Measurements from ENCODE around the gene BIN1.

BIN1 gene

GRCh38 chr2:127011231-127011661 is 95.7 kb downstream of the BIN1 start:
- peaks cover 12% of the 10 kb centered on the region for H3K27me3 ChIP-seq (ENCODE audit: insufficient read depth, low read length, poor library complexity)

GRCh38 chr2:127008265-127009015 is 98.5 kb downstream of the BIN1 start:
- Histone ChIP-seq H3K27ac (ENCODE audit: low read length) (no peak overlapping the region), H3K4me2 (ENCODE audit: insufficient read depth, low read length) (no peak overlapping the region), H2AFZ (ENCODE audit: low read depth, low read length) (no peak overlapping the region), H3K9me3 (ENCODE audit: insufficient read depth, low read length, severe bottlenecking) (no peaks in the 10 kb centered on the region), H3K36me3 (ENCODE audit: insufficient read depth, low read length) (no peaks in the 10 kb centered on the region), H3K4me3 (ENCODE audit: low read depth in 1 of 2, low read length in 2 of 2) (no peak overlapping the region), H3K4me1 (ENCODE audit: insufficient read depth, low read length) (no peaks in the 10 kb centered on the region), H3K27me3 (ENCODE audit: insufficient read depth, low read length, poor library complexity) (peaks cover 14% of the 10 kb centered on the region), H3K9ac (ENCODE audit: low read depth, low read length) (no peak overlapping the region), H3K79me2 (ENCODE audit: insufficient read depth, low read length) (no peaks in the 10 kb centered on the region), H4K20me1 (ENCODE audit: insufficient read depth, low read length) (no peaks in the 10 kb centered on the region)
- TF ChIP-seq EZH2 (IDR thresholded peaks at IDR 0.05; ENCODE audit: borderline replicate concordance, low read depth, low read length, severe bottlenecking) (no peak), CTCF (IDR thresholded peaks at IDR 0.05; ENCODE audit: borderline replicate concordance, extremely low read depth, low read length, poor library complexity, severe bottlenecking) (no peak)
- DNase-seq, result no peak
- ATAC-seq (ENCODE audit: insufficient read depth, low read depth), result no peak

More at GRCh38 chr2:127011231-127011661, 95.7 kb downstream of the BIN1 start:
- Histone ChIP-seq H3K27ac (ENCODE audit: low read length) (no peak overlapping the region), H3K4me1 (ENCODE audit: insufficient read depth, low read length) (no peaks in the 10 kb centered on the region), H4K20me1 (ENCODE audit: insufficient read depth, low read length) (no peaks in the 10 kb centered on the region), H3K4me2 (ENCODE audit: insufficient read depth, low read length) (no peak overlapping the region), H3K9ac (ENCODE audit: low read depth, low read length) (no peak overlapping the region), H2AFZ (ENCODE audit: low read depth, low read length) (no peak overlapping the region), H3K4me3 (ENCODE audit: low read depth in 1 of 2, low read length in 2 of 2) (no peak overlapping the region), H3K79me2 (ENCODE audit: insufficient read depth, low read length) (no peaks in the 10 kb centered on the region), H3K36me3 (ENCODE audit: insufficient read depth, low read length) (no peaks in the 10 kb centered on the region), H3K9me3 (ENCODE audit: insufficient read depth, low read length, severe bottlenecking) (no peaks in the 10 kb centered on the region)
- ATAC-seq (ENCODE audit: insufficient read depth, low read depth), result no peak
- no peak for DNase-seq
- TF ChIP-seq EZH2 (IDR thresholded peaks at IDR 0.05; ENCODE audit: borderline replicate concordance, low read depth, low read length, severe bottlenecking), result no peak
- no peak for TF ChIP-seq CTCF (IDR thresholded peaks at IDR 0.05; ENCODE audit: borderline replicate concordance, extremely low read depth, low read length, poor library complexity, severe bottlenecking)

- no peak for TF ChIP-seq CTCF (IDR thresholded peaks at IDR 0.05; ENCODE audit: borderline replicate concordance, extremely low read depth, low read length, poor library complexity, severe bottlenecking)
- TF ChIP-seq EZH2 (IDR thresholded peaks at IDR 0.05; ENCODE audit: borderline replicate concordance, low read depth, low read length, severe bottlenecking), result no peak
- H2AFZ ChIP-seq (ENCODE audit: low read depth, low read length), result no peak overlapping the region
- no peaks in the 10 kb centered on the region for H3K36me3 ChIP-seq (ENCODE audit: insufficient read depth, low read length)
- no peak overlapping the region for H3K4me3 ChIP-seq (ENCODE audit: low read depth in 1 of 2, low read length in 2 of 2)
- no peaks in the 10 kb centered on the region for H3K79me2 ChIP-seq (ENCODE audit: insufficient read depth, low read length)
- DNase-seq (no peak), ATAC-seq (ENCODE audit: insufficient read depth, low read depth) (no peak)
- peaks cover 19% of the 10 kb centered on the region for H3K27me3 ChIP-seq (ENCODE audit: insufficient read depth, low read length, poor library complexity)
- H3K27ac ChIP-seq (ENCODE audit: low read length), result no peak overlapping the region
- no peak overlapping the region for H3K9ac ChIP-seq (ENCODE audit: low read depth, low read length)
- no peak overlapping the region for H3K4me2 ChIP-seq (ENCODE audit: insufficient read depth, low read length)
- no peaks in the 10 kb centered on the region for H4K20me1 ChIP-seq (ENCODE audit: insufficient read depth, low read length)
- no peaks in the 10 kb centered on the region for H3K9me3 ChIP-seq (ENCODE audit: insufficient read depth, low read length, severe bottlenecking)
- H3K4me1 ChIP-seq (ENCODE audit: insufficient read depth, low read length), result no peaks in the 10 kb centered on the region
Observed at GRCh38 chr2:127007652-127008051, 99.3 kb downstream of the BIN1 start.

Measured in DND-41 (cell line).